Measurements from ENCODE around the gene RRP1. TPM values are rescaled to one million over a fixed set of nuclear protein-coding genes. Genes with fewer than 3 reads are reported as not detected.
A peak's percentile ranks its signal among the peaks of the same experiment; 100 is the strongest.

Gene RRP1
- 10 to 100 TPM; 15.5 to 29.4 (median 19.0) TPM for total RNA-seq

- Histone ChIP-seq H3K4me1 (peaks cover 0 to 23% (median 11%) of the 10 kb centered on the region in 4 donors), H3K4me3 (peak within 1 kb of the TSS; percentile 68 to 97 (median 81)), H3K9me3 (no peaks in the 10 kb centered on the region), H3K27me3 (no peaks in the 10 kb centered on the region), H3K36me3 (peaks cover 0 to 32% (median 6%) of the 10 kb centered on the region in 3 donors), H3K27ac (peak within 1 kb of the TSS; percentile 75 to 95 (median 87))
- TF ChIP-seq CTCF (IDR thresholded peaks at IDR 0.05) (peak; percentile 100), EP300 (IDR thresholded peaks at IDR 0.05) (peak; percentile 78 to 89), POLR2A (IDR thresholded peaks at IDR 0.05) (peak; percentile 32 to 81)
- DNase-seq (ENCODE audit: low spot score in 2 of 2): peak; percentile 85 to 91
- 0% methylated on average over 40 to 67 of the region's 83 CpGs for WGBS, 2 donors
Measured at GRCh38 chr21:43789276-43790009, at the start of gene RRP1. RRP1 (plus strand) TSS chr21:43789577; CDS start chr21:43789630, 53 bp downstream.

GRCh38 chr21:43739621-43740435, 49.5 kb upstream of the RRP1 start:
- peaks cover 0 to 55% (median 4%) of the 10 kb centered on the region in 3 donors for H3K36me3 ChIP-seq
- WGBS, 2 donors: 27 to 54% methylated on average over 11 to 12 of the region's 25 CpGs

DNA sequence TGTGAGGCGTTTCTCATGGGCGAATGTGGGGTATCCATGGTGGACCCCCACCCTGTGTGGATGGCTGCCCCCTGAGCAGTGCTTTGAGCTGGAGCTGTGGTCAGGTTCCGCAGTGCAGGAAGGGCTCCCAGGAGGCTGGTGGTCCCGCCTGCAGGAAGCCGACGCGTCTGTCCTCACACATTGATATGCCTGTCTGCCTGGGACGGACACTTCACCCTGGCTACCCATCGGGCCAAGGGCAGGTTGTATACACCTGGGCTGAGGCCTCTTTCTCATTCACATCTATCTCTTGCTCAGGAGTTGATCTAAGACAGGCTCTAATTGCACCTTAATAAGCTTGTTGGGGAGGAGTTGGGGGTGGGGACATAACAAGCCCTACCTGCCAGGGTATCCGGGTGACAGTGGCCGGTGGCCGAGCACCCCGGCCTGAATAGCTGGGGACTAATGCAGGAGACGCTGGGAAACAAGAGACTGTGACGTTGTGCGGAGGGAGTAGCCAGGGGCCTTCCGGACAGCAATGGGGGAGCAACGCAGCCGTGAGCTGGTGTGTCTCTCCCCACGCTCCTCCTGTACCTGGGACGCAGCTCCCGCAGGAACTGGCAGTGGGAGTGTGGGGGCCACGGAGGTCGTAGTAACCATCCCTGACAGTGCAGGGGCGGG, 48.8 kb upstream of the RRP1 start:
- no peak overlapping the region for H3K4me3 ChIP-seq

More at GRCh38 chr21:43739621-43740435, 49.5 kb upstream of the RRP1 start:
- H3K4me3 ChIP-seq: no peak overlapping the region
- no peak for TF ChIP-seq EP300 (IDR thresholded peaks at IDR 0.05)
- TF ChIP-seq CTCF (IDR thresholded peaks at IDR 0.05): no peak
- TF ChIP-seq POLR2A (IDR thresholded peaks at IDR 0.05): no peak
- H3K27ac ChIP-seq: peak overlapping the region in 3 of 4 donors; percentile 41 to 82 (median 64)
- H3K4me1 ChIP-seq: peaks cover 0 to 39% (median 14%) of the 10 kb centered on the region in 4 donors
- no peaks in the 10 kb centered on the region for H3K9me3 ChIP-seq
- no peaks in the 10 kb centered on the region for H3K27me3 ChIP-seq
- no peak for DNase-seq (ENCODE audit: low spot score in 2 of 2)

GRCh38 chr21:43741423-43742096, 47.8 kb upstream of the RRP1 start:
- TF ChIP-seq POLR2A (IDR thresholded peaks at IDR 0.05): no peak
- TF ChIP-seq CTCF (IDR thresholded peaks at IDR 0.05): no peak
- TF ChIP-seq EP300 (IDR thresholded peaks at IDR 0.05): no peak
- peak overlapping the region in 3 of 4 donors; percentile 26 to 72 (median 65) for H3K27ac ChIP-seq
- H3K36me3 ChIP-seq: peaks cover 0 to 63% (median 8%) of the 10 kb centered on the region in 3 donors
- 75 to 78% methylated on average over 7 to 18 of the region's 28 CpGs for WGBS, 2 donors
- peaks cover 0 to 25% (median 11%) of the 10 kb centered on the region in 4 donors for H3K4me1 ChIP-seq
- H3K27me3 ChIP-seq: no peaks in the 10 kb centered on the region
- no peaks in the 10 kb centered on the region for H3K9me3 ChIP-seq
- DNase-seq (ENCODE audit: low spot score in 2 of 2): no peak
- H3K4me3 ChIP-seq: no peak overlapping the region

More for the DNA sequence above, 48.8 kb upstream of the RRP1 start:
- WGBS, 2 donors: 35 to 36% methylated on average over 17 to 22 of the region's 25 CpGs
- Histone ChIP-seq H3K27ac (peak overlapping the region; percentile 26 to 82 (median 52)), H3K36me3 (peaks cover 0 to 63% (median 4%) of the 10 kb centered on the region in 3 donors), H3K9me3 (no peaks in the 10 kb centered on the region), H3K27me3 (no peaks in the 10 kb centered on the region), H3K4me1 (peaks cover 0 to 32% (median 11%) of the 10 kb centered on the region in 4 donors)
- TF ChIP-seq POLR2A (IDR thresholded peaks at IDR 0.05): peak in 1 of 2 donors; percentile 26
- TF ChIP-seq CTCF (IDR thresholded peaks at IDR 0.05): no peak
- peak in 1 of 2 donors; percentile 26 for TF ChIP-seq EP300 (IDR thresholded peaks at IDR 0.05)
- DNase-seq (ENCODE audit: low spot score in 2 of 2): peak; percentile 49 to 52

All from tibial nerve (tissue), 4 donors.